Endothelial cell of umbilical vein (primary cell): ENCODE data around the gene ETS1.

Experiments used
- CTCF ChIP-seq, 2 donors: IDR thresholded peaks; 1 replicate in 1 of 2; 2 replicates in 1 of 2; pipeline ENCODE4 v1.5.1; 2011; ENCODE audit warnings: low read length in 2 of 2, mild to moderate bottlenecking in 2 of 2, moderate library complexity in 2 of 2, control low read depth in 1 of 2, inconsistent platforms in 1 of 2, low read depth in 1 of 2; ENCODE audit not compliant: insufficient read depth in 1 of 2; ENCODE audit errors: extremely low read depth in 1 of 2
- FOS ChIP-seq: IDR thresholded peaks from 2 replicates; pipeline ENCODE4 v1.6.1; 2011; ENCODE audit warnings: mild to moderate bottlenecking, low read length, moderate library complexity, borderline replicate concordance; ENCODE audit not compliant: insufficient read depth
- JUN ChIP-seq: IDR thresholded peaks from 2 replicates; pipeline ENCODE4 v1.6.1; 2011; ENCODE audit warnings: borderline replicate concordance, low read depth; ENCODE audit not compliant: insufficient read length, insufficient read depth
- POLR2A ChIP-seq: IDR thresholded peaks from 2 replicates; pipeline ENCODE4 v1.6.1; 2012; ENCODE audit warnings: low read depth, mild to moderate bottlenecking, control low read depth, low read length

GRCh38 chr11:128574576-128575011 lies 12.8 kb downstream of the ETS1 start:
- TF ChIP-seq FOS (no peak), JUN (no peak), POLR2A (no peak), CTCF (IDR thresholded peaks at IDR 0.05; ENCODE audit: extremely low read depth in 1 of 2, insufficient read depth in 1 of 2, low read depth in 1 of 2, low read length in 2 of 2) (no peak)
